Right lobe of liver (tissue), 6 donors: Measurements from ENCODE around the gene GNGT2. TPM values are rescaled to one million over a fixed set of nuclear protein-coding genes. Genes with fewer than 3 reads are reported as not detected.

ENCODE experiments used
- ATAC-seq, 4 donors: fragments of 200-7000 bp; cut with Tn5 transposase; one replicate each; pipeline ENCODE4 v1.9.1; 2020; ENCODE audit warnings: mild to moderate bottlenecking in 4 of 4, moderate library complexity in 4 of 4
- DNase-seq, 3 donors: peaks; one replicate each; pipeline ENCODE4 v3.0.0-alpha.2; 2020
- H3K27ac ChIP-seq, 3 donors: fragments of 200-600 bp; one replicate each; pipeline ENCODE4 v1.8.0; 2022
- H3K27me3 ChIP-seq, 2 donors: fragments of 200-600 bp; one replicate each; pipeline ENCODE4 v1.8.0; 2022
- H3K36me3 ChIP-seq, 4 donors: fragments of 200-600 bp; sonication (generic) in 1 of 4; one replicate each; pipeline versions ENCODE4 v1.5.1 to v1.8.0; 2017 to 2022; ENCODE audit warnings: control low read depth in 1 of 4
- H3K4me1 ChIP-seq, 4 donors: fragments of 200-600 bp; sonication (generic) in 1 of 4; one replicate each; pipeline versions ENCODE4 v1.5.1 to v1.8.0; 2017 to 2022; ENCODE audit warnings: control low read depth in 1 of 4
- H3K4me3 ChIP-seq, 3 donors: fragments of 200-600 bp; one replicate each; pipeline ENCODE4 v1.8.0; 2022
- H3K9me3 ChIP-seq, 4 donors: fragments of 200-600 bp; sonication (generic) in 1 of 4; one replicate each; pipeline versions ENCODE4 v1.5.1 to v1.8.0; 2017 to 2022; ENCODE audit warnings: control low read depth in 1 of 4
- CTCF ChIP-seq, 4 donors: fragments of 200-600 bp in 3 of 4; fragments of 450-650 bp in 1 of 4; IDR thresholded peaks; one replicate each; pipeline versions ENCODE4 v1.5.1 to v1.8.0; 2016 to 2022; ENCODE audit warnings: antibody characterized with exemption in 4 of 4, mild to moderate bottlenecking in 2 of 4
- POLR2A ChIP-seq: fragments of 450-650 bp; IDR thresholded peaks from one replicate; pipeline ENCODE4 v1.6.1; 2017; ENCODE audit warnings: antibody characterized with exemption, mild to moderate bottlenecking
- WGBS: methylation state at CpG from one replicate; pipeline ENCODE4 v1.1.6; 2018; ENCODE audit warnings: low coverage, low lambda C conversion rate; ENCODE audit not compliant: insufficient coverage; ENCODE audit errors: missing lambda C conversion rate; 5-methylcytosine and 5-hydroxymethylcytosine counted together
- intact Hi-C, 2 donors: fragments of 100-400 bp; cut with DNase I; formaldehyde crosslinking; loops; one replicate each; pipeline versions ENCODE4 v1.11.2 to v1.14.1; 2022
- total RNA-seq, 6 experiments: library from RNA; depleted of rRNA in 2 of 6; stranded (reverse); fragments of >200 nt in 2 of 6; fragmentation: NEBNext Ultra II Directional in 3 of 6; extraction: Animal tissue kit (Norgen Biotek cat#: 25700) in 3 of 6; gene quantifications; one replicate each; pipeline versions ENCODE4 v1.1.0 to v1.2.4, GENCODE V29; 2016 to 2023
- donor health status: DM: no; HTN: yes; CAD: no.
- donor health status: DM: no; HTN: no; CAD: no.
- donor health status: DM: no; HTN: no; CAD: no.
- donor health status: DM: no; HTN: yes; CAD: no.
- donor health status: DM: no; HTN: yes; CAD: no.

Gene GNGT2
- total RNA-seq, 6 experiments from 2014 or later, result 0.61 to 1.6 (median 1.2) TPM

GRCh38 chr17:49240619-49241018, 30.2 kb upstream of the GNGT2 start:
- Histone ChIP-seq H3K9me3 (no peaks in the 10 kb centered on the region), H3K36me3 (no peaks in the 10 kb centered on the region), H3K27ac (no peak overlapping the region), H3K4me1 (no peaks in the 10 kb centered on the region), H3K4me3 (no peak overlapping the region), H3K27me3 (no peaks in the 10 kb centered on the region)
- no peak for ATAC-seq
- no peak for DNase-seq
- TF ChIP-seq POLR2A, result no peak
- no peak for TF ChIP-seq CTCF (IDR thresholded peaks at IDR 0.05)
- WGBS, result 77% methylated on average over 1 of the region's 1 CpG
- intact Hi-C loops, result no loop called here

DNA sequence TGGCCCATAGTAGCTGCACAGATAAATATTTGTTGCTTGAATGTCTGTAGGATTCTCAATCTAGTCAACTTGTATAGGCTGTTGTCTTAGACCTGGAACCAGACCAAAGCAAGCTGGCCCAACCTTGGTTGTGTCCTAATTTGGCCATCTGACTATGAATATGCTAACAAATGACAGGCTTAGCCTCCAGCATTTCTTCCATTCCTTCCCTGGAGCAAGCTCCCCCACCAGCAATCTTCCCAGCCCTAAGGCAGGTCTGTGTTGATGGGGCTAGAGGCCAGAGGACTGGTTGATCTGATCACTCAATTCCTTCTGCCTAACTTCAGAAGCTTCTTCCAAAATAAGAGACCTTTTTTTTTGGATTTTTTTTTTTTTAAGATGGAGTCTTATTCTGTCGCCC, 29.6 kb upstream of the GNGT2 start:
- H3K4me1 ChIP-seq, result no peaks in the 10 kb centered on the region
- ATAC-seq (no peak), DNase-seq (no peak)
- no peaks in the 10 kb centered on the region for H3K9me3 ChIP-seq
- no CpG with 5 or more reads among the region's 1 CpG for whole genome bisulfite sequencing
- TF ChIP-seq CTCF (IDR thresholded peaks at IDR 0.05), result no peak
- no peak for TF ChIP-seq POLR2A
- no peak overlapping the region for H3K27ac ChIP-seq
- intact Hi-C loops, result no loop called here
- H3K36me3 ChIP-seq, result no peaks in the 10 kb centered on the region
- H3K27me3 ChIP-seq, result no peaks in the 10 kb centered on the region
- H3K4me3 ChIP-seq, result no peak overlapping the region

DNA sequence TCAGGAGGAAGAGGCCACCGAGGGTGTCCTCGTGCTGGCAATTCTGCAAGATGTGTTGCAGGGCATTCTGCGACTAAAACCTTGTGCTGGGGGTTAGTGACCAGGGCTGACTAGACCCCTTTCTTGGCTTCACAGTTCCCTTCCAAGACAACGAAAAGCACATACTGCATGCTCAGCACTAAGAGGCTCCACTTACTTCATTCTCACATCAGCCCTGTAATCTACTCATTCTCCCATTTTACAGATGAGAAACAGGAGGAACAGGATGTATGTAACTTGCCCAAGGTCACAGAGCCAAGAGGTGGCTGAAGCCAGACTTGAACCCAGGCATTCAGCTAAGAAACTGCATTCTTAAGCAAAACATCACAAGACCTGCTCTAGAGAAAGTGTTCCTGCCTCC, 25.5 kb upstream of the GNGT2 start:
- ATAC-seq (no peak), DNase-seq (no peak)
- intact Hi-C loops, result no loop called here

DNA sequence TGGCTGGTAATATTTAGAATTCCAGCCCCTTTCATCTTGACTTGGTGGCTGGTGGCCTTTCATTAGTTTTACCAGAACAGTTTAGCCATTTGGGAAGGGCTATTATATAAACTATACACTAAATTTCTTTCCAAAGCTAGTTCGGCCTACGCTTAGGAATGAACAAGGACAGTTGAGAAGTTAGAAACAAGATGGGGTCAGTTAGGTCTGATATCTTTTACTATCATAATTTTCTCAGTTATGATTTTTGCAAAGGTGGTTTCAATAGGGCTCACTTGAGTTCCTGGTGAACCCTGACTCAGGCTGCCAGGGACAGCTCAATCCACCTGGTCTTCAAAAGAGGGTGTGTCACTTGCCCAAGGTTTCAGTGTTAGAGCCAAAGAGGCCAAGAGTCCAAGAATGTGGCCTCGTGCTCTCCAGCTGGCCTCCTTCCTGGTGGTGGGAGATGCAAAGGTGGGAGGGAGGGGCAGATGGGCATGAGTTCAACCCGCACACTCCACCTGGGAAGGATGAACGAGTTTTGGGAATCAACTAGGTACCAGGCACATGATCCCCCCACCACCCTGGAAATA, 24.2 kb upstream of the GNGT2 start:
- ATAC-seq (no peak), DNase-seq (no peak)
- intact Hi-C loops, result no loop called here
- Histone ChIP-seq H3K4me3 (no peak overlapping the region), H3K27ac (no peak overlapping the region), H3K4me1 (peaks cover 0 to 11% (median 0%) of the 10 kb centered on the region in 4 donors), H3K36me3 (no peaks in the 10 kb centered on the region), H3K9me3 (no peaks in the 10 kb centered on the region), H3K27me3 (no peaks in the 10 kb centered on the region)
- WGBS, result 74% methylated on average over 5 of the region's 5 CpGs
- TF ChIP-seq CTCF (IDR thresholded peaks at IDR 0.05), result no peak
- no peak for TF ChIP-seq POLR2A

More for the DNA sequence above, 25.5 kb upstream of the GNGT2 start:
- WGBS, result 17% methylated on average over 1 of the region's 4 CpGs
- H3K4me3 ChIP-seq, result no peak overlapping the region
- TF ChIP-seq CTCF (IDR thresholded peaks at IDR 0.05), result no peak
- no peak for TF ChIP-seq POLR2A
- H3K36me3 ChIP-seq, result no peaks in the 10 kb centered on the region
- peaks cover 0 to 6% (median 0%) of the 10 kb centered on the region in 4 donors for H3K4me1 ChIP-seq
- H3K9me3 ChIP-seq, result no peaks in the 10 kb centered on the region
- H3K27me3 ChIP-seq, result no peaks in the 10 kb centered on the region
- no peak overlapping the region for H3K27ac ChIP-seq

DNA sequence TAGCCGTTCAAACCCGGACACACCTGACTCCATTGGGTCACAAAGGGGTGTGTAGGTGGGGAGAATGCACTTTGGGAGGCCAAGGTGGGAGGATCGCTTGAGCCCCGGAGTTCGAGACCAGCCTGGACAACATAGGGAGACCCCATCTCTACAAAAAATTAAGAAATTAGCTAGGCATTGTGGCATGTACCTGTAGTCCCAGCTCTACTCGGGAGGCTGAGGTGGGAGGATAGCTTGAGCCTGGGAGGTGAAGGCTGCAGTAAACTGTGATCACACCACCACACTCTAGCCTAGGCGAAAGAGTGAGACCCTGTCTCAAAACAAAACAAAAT, 21.2 kb upstream of the GNGT2 start:
- DNase-seq, result no peak
- intact Hi-C loops, result no loop called here
- TF ChIP-seq CTCF (IDR thresholded peaks at IDR 0.05), result no peak
- TF ChIP-seq POLR2A, result no peak
- WGBS, result 50% methylated on average over 5 of the region's 7 CpGs
- Histone ChIP-seq H3K9me3 (no peaks in the 10 kb centered on the region), H3K4me3 (no peak overlapping the region), H3K27ac (no peak overlapping the region), H3K4me1 (peaks cover 0 to 11% (median 0%) of the 10 kb centered on the region in 4 donors), H3K36me3 (no peaks in the 10 kb centered on the region), H3K27me3 (no peaks in the 10 kb centered on the region)
- no peak for ATAC-seq
